ENCODE data around the gene GLIPR1L2. TPM values are rescaled to one million over a fixed set of nuclear protein-coding genes. Genes with fewer than 3 reads are reported as not detected.
A peak's percentile ranks its signal among the peaks of the same experiment; 100 is the strongest.

The GLIPR1L2 gene
- total RNA-seq, 3 donors from 2014 or later (not counting 1 experiment from before 2014, with no cell fraction given): 0.75 to 1.7 (median 1.6) TPM

- H3K27ac ChIP-seq (ENCODE audit: low read length): peak overlapping the region; percentile 68
- TF ChIP-seq CTCF (IDR thresholded peaks at IDR 0.05): no peak
- H3K4me1 ChIP-seq (ENCODE audit: control insufficient read depth, insufficient read depth, low read length): no peaks in the 10 kb centered on the region
- intact Hi-C loops (cut with micrococcal nuclease): no loop called here
- 86% methylated on average over 5 of the region's 6 CpGs for WGBS (ENCODE audit: insufficient coverage)
- H3K27me3 Mint-ChIP-seq (ENCODE audit: low read depth in 2 of 2): peaks cover 0 to 4% of the 10 kb centered on the region in 2 donors
- no peak overlapping the region for H3K27ac Mint-ChIP-seq
- no peak overlapping the region for H3K4me3 Mint-ChIP-seq
- H3K27me3 ChIP-seq (ENCODE audit: control insufficient read depth, insufficient read depth, low read length): no peaks in the 10 kb centered on the region
- H3K4me3 ChIP-seq (ENCODE audit: low read length): no peak overlapping the region
- no peaks in the 10 kb centered on the region for H3K9me3 Mint-ChIP-seq
- H3K4me1 Mint-ChIP-seq: peaks cover 6% of the 10 kb centered on the region in 2 donors
- no peaks in the 10 kb centered on the region for H3K36me3 Mint-ChIP-seq
- DNase-seq (no peak), ATAC-seq (no peak)
- H3K9me3 ChIP-seq (ENCODE audit: control insufficient read depth, insufficient read depth, low read length): no peaks in the 10 kb centered on the region
- no peaks in the 10 kb centered on the region for H3K36me3 ChIP-seq (ENCODE audit: control insufficient read depth, insufficient read depth, low read length)
Observed at GRCh38 chr12:75471902-75472890, 81.3 kb downstream of the GLIPR1L2 start.

GRCh38 chr12:75474116-75474515 lies 83.2 kb downstream of the GLIPR1L2 start:
- peaks cover 20 to 21% of the 10 kb centered on the region in 2 donors for H3K4me1 Mint-ChIP-seq
- TF ChIP-seq CTCF (IDR thresholded peaks at IDR 0.05): no peak
- no peaks in the 10 kb centered on the region for H3K36me3 Mint-ChIP-seq
- 95% methylated on average over 2 of the region's 2 CpGs for WGBS (ENCODE audit: insufficient coverage)
- peaks cover 0 to 4% of the 10 kb centered on the region in 2 donors for H3K27me3 Mint-ChIP-seq (ENCODE audit: low read depth in 2 of 2)
- H3K27me3 ChIP-seq (ENCODE audit: control insufficient read depth, insufficient read depth, low read length): no peaks in the 10 kb centered on the region
- DNase-seq (no peak), ATAC-seq (no peak)
- no peaks in the 10 kb centered on the region for H3K36me3 ChIP-seq (ENCODE audit: control insufficient read depth, insufficient read depth, low read length)
- H3K27ac ChIP-seq (ENCODE audit: low read length): no peak overlapping the region
- intact Hi-C loops (cut with micrococcal nuclease): no loop called here
- no peak overlapping the region for H3K27ac Mint-ChIP-seq
- no peaks in the 10 kb centered on the region for H3K9me3 Mint-ChIP-seq
- H3K9me3 ChIP-seq (ENCODE audit: control insufficient read depth, insufficient read depth, low read length): no peaks in the 10 kb centered on the region
- H3K4me3 ChIP-seq (ENCODE audit: low read length): no peak overlapping the region
- H3K4me1 ChIP-seq (ENCODE audit: control insufficient read depth, insufficient read depth, low read length): peaks cover 5% of the 10 kb centered on the region
- no peak overlapping the region for H3K4me3 Mint-ChIP-seq

- peaks cover 33 to 37% of the 10 kb centered on the region in 2 donors for H3K4me1 Mint-ChIP-seq
- H3K4me3 Mint-ChIP-seq: no peak overlapping the region
- no peak for ATAC-seq
- peaks cover 0 to 7% of the 10 kb centered on the region in 2 donors for H3K27me3 Mint-ChIP-seq (ENCODE audit: low read depth in 2 of 2)
- no peak for DNase-seq
- H3K27ac Mint-ChIP-seq: no peak overlapping the region
- Histone ChIP-seq H3K4me3 (ENCODE audit: low read length) (no peak overlapping the region), H3K9me3 (ENCODE audit: control insufficient read depth, insufficient read depth, low read length) (no peaks in the 10 kb centered on the region), H3K27me3 (ENCODE audit: control insufficient read depth, insufficient read depth, low read length) (no peaks in the 10 kb centered on the region), H3K4me1 (ENCODE audit: control insufficient read depth, insufficient read depth, low read length) (peaks cover 10% of the 10 kb centered on the region), H3K27ac (ENCODE audit: low read length) (no peak overlapping the region), H3K36me3 (ENCODE audit: control insufficient read depth, insufficient read depth, low read length) (no peaks in the 10 kb centered on the region)
- intact Hi-C loops (cut with micrococcal nuclease): no loop called here
- no peak for TF ChIP-seq CTCF (IDR thresholded peaks at IDR 0.05)
- no CpG with 5 or more reads among the region's 1 CpG for WGBS (ENCODE audit: insufficient coverage)
- peaks cover 0 to 2% of the 10 kb centered on the region in 2 donors for H3K9me3 Mint-ChIP-seq
- no peaks in the 10 kb centered on the region for H3K36me3 Mint-ChIP-seq
Observed at GRCh38 chr12:75476071-75476470, 85.2 kb downstream of the GLIPR1L2 start.

All from natural killer cell (primary cell).